PC-9 (cell line): ENCODE data around the gene NPBWR2.

ENCODE experiments used
- CTCF ChIP-seq: fragments of 200-600 bp; sonication (generic); conservative IDR thresholded peaks from 2 replicates; pipeline ENCODE4 v1.6.1; 2017; ENCODE audit warnings: mixed run types, antibody characterized with exemption, mild to moderate bottlenecking, moderate library complexity
- EZH2 ChIP-seq: fragments of 200-600 bp; sonication (generic); IDR thresholded peaks from 2 replicates; pipeline ENCODE4 v1.8.0; 2017; ENCODE audit warnings: antibody characterized with exemption, low read depth

- no peak for TF ChIP-seq CTCF
- TF ChIP-seq EZH2 = no peak
Observed at GRCh38 chr20:64062276-64062595, 45.1 kb downstream of the NPBWR2 start.
